NCI-H526 treated with DMSO at 0.1 percent for 48 hours (cell line): Measurements from ENCODE around the gene SLU7.

Source experiments
- DNase-seq: peaks from one replicate; lab custom pipeline; 2025; lab: John Stamatoyannopoulos, UW

Gene SLU7

DNA sequence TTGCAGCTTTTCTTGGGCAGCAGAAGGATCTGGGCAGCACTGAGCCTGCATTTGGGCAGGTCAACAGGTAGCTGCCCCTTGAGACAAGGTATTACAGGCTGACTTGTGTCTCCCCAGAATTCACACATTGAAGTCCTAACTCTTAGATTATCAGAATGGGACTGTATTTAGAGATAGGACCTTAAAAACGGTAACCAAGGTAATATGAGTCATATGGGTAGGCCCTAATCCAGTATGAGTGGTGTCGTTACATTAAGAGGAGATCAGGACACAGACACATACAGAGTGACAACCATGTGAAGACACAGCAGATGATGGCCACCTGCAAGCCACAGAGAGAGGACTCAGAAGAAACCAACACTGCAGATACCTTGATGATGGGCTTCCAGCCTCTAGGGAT is 51.6 kb downstream of the SLU7 start:
- DNase-seq, result no peak

DNA sequence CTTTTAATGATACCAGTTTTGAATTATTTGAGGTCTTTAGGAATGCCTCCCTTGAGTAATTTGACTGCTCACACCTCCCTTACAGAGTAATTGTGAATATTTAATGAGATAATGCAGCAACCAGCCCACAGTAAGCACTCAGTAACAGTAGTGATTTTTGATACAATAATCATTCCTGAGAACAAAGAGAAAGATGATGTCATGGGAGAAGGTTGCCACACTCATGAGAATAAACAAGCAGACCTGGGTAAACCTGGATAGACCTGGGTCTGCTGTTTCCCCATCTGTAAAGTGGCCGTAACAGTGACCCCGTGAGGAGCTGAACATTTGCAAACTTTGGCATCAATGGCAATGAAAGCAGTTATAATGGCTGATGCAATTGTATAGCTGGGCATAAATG is 52.7 kb downstream of the SLU7 start:
- no peak for DNase-seq

DNA sequence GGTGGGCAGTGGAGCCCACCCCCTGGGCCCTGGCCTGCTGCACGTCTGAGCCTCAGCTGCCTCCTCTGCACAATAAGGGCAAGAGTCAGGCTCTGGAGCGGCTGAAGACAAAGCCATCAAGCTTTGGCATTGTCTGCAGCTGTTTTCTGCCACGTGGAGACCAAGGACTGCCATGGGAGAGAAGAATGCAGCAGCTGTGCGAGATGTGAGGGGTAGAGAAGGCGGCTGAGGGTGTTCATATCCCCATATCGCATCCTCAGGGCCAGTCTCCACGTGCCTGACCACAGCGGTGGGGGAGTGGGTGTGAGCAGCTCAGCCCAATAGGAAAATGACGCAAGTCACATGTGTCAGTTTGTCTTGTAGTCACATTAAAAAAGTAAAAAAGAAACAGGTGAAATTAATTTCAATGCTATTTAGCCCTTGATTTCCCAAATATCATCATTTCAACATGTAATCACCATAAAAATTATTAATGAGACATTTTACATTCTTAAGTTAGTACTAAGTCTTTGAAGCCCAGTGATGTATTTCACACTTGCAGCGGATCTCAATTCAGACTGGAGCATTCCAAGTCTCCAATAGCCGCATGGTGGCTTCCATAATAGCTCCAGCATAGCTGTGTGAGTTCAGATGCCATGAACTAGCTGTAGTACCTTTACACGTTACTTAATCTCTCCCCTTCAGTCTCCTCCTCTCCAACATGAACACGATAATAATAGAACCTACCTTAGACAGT is 55.1 kb downstream of the SLU7 start:
- DNase-seq, result no peak

DNA sequence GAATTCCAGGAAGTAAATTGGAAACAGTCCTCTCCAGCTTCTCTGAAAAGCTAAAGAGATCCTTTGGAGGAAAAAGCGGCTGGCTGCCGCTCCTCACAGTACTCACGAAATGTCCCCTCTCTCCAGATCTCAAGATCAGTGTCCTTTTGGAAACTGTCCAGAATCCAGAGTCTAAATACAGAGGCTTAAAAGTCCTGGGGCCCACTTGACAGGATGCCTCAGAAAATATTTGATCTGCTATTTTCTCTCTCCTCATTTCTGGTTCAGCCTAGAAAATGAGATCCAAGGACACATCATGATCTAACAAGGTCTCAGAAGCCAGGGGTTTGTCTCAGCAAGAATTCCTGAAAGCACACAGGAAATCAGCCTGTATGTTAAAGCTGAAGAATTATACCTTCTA is 55.7 kb downstream of the SLU7 start:
- DNase-seq, result no peak

DNA sequence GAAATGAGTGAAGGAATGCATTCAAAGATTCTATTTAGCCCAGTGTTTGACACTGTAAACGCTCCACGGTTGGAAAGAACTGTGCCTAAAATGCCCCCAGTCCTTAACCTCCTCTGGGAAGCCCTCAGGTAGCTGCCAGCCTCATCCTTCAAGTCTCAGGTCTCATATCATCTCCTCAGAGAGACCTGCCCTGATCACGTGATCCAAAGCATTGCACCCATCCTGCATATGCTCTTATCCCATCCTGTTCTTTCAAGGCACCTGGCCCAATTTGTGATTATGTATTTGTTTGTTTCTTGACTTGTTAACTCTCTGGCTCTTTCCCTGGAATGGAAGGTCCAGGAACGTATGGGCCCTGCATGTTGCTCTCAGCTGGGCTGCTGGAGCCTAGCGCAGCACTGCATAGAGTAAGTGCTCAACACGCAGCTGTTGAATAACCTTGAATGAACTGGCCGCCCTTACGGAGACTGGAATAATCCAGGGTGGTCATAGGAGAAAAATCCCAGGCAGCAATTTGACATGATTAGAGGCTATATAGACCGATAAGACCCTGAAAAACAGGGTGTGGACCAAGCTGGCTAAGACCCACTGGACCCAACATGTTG is 57.2 kb downstream of the SLU7 start:
- DNase-seq, result no peak

DNA sequence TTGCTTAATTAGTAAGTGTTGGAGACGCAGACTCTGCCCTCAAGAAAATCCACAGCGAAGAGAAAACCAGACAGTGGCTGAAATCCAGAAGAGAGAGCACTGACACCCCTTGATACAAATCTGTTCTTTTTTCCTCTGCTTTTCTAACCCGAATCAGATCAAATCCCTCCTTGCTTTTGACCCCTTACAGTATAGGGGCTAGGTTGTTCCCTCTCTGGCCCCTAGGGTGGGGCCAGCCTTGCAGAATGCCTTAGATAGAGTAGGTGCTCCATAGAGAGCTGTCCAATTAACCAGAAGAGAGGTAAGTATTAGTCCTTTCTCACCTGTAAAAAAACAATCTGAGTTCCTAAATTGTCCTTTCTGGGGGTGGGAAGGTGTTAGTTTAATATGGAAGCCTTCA is 58.6 kb downstream of the SLU7 start:
- no peak for DNase-seq

DNA sequence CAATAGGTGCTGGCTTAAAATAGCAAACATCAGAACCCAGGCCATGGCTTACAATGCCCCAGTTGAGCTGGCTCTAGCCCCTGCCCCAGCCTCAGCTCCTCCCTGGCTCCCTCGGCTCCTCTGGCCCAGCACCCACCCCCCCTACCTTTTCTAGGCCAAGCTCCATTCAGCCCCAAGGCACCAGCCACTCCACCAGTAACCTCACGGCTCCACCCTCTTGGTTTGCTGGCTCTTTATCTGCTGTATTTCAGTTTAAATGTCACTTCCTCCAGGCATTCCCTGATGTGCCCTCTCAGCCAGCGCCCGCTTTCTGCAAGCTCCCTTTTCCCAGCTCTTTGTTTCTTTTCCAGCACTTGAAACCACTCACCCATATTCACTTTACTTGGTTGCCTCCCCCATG is 59.1 kb downstream of the SLU7 start:
- DNase-seq, result no peak

DNA sequence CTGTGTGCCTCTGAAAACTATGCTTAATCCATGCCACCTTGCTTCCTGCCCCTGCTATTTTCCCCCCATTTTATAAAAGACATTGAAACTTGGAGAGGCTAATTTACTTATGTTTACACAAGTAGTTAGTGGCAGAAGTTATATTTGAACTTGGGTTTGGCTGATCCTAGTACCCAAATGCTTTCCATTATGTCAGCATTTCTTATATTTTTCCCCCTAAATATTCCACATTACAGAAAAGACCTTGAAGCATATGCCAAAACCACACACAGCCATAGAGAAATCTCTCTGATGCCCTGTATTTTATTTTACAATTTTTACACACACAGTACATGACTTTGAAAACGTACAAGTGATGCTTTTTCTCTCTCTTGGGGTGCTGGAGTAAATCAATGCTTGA is 59.6 kb downstream of the SLU7 start:
- DNase-seq, result no peak

DNA sequence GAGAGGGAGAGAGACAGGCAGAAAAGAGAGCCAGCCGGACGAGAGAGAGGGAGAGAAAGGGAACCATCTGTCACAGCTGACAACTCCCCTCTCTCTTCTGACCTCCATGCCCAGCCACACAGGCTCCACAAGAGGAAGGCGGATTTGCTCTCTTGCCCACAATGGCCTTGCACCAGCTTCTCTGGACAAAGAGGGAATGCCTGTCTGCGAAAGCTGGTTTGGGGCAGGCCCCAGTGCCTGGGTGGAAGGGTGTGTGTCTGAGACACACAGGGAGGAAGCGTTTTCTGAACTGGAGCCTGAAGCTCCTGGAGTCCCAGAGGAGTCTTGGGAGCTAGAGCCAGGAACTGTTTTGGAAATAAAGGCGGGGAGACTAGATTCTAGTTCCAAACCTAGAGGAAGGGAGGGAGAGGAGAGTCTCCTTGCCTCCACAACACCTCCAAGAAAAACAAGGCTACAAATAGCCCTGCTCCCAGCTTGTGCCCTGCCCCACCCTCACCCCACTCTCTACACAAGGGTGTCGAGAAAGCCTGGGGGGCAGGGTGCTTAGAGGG is 60.9 kb downstream of the SLU7 start:
- DNase-seq, result no peak

DNA sequence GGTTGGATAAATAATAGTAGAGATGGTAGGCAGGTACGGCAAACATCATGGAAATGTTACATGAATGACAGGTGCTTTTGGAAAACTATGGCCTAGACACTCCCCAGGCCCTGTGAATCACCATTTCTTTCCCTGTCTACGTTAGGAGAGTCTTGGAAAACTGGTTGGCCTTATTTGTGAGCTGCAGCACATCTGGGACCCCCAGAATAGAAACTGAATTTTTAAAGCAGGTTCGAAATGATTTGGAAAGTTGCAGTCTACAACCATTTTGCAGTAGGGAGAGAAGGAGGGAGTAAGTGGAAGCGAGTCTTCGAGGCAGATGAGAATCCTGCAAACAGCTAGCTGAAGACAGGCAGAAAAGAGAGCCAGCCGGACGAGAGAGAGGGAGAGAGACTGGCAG is 61.5 kb downstream of the SLU7 start:
- no peak for DNase-seq

DNA sequence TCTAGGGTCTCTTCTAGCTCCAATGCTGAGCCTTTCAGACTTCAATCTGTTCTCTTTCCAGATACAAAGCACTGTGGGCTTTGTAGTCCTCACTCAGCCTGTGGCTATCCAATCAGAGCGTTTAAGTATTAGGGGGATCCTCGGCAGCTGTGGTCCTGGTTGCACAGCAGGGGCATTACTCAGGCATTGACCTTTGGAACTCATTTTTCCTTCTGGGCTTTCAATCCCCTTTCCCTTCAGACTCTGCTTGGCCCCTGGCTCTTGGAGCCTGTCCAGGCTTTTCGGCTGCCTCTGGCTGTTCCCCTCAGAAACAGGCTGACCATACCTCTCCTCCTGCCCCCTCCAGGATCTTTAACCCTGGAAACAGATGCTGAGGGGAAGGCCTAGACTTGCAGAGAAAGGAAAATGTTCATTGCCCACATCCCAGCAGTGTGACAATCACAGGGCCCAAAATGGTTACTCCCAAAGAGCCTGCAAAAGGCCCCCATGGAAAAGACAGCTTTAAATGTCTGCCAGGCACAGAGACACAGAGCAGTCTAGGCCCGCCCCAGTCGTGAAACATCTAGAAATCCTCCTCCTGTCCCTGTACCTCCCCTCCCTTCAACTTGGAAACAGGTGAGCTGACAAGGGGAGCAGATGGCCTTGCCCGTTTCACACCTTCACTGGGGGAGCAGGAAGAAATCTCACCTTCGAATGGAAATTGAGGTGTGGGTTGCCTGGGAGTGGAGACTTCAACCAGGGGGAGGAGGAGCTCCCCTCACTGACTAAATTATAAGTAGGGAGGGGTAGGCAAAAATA is 62.1 kb downstream of the SLU7 start:
- no peak for DNase-seq

DNA sequence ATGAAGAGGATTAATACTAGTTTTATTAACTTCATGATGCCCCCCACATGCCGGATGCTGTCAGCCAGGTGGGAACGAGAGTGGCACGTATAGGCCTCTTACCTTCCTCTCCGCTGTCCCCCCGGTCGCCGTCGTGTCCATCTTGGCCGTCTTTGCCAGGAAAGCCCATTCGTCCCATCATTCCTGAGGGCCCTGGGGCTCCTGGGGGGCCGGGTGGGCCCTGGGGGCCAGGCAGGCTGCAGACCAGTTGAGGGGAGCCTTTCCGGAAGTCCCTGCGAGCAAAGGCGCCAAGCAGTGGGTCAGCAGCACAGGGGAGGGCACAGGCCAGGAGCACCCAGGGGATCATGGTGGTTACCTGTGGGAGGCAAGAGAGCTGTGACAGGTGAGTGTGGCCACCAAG is 64.2 kb downstream of the SLU7 start:
- no peak for DNase-seq

DNA sequence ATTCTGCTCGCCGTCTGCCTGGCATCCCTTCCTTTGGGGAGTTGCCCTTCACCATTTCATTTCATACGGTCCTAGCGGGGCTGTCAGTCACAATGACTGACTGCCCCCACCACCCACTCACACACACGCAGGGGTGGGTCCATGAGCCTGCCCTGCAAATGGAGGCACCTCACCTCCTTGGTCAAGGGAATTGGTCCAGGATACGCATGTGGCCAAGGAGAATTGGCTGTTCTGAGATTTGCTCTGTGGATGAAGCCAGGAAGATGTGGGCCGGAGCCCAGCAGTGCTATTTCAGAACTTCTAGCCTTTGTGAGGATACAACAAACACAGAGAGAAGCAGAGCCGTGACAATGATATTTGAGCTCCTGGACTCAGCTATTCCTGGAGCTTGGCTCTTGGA is 65.5 kb downstream of the SLU7 start:
- DNase-seq, result no peak

DNA sequence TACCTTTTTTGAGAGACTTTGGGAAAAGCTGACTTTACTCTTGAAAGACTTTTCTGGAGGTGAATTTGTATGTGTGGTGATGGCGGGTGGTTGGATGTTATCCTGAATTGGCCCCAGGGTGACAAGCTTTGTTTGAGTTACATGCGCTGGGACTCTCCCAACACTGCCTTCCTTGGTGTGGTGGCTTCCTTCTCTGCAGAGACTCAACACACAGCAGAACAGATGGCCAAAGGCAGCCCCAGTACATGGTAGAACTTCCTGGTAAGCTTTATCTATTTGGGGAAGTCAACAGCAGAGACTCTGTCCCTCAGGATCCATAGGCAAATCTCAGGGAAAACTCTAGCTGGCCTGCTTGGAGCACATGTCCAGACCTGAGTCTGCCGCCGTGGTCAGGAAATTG is 66.6 kb downstream of the SLU7 start:
- no peak for DNase-seq
